Neural cell (in vitro differentiated cells): ENCODE results near the gene PHKG1. TPM values are rescaled to one million over a fixed set of nuclear protein-coding genes. Genes with fewer than 3 reads are reported as not detected.
A peak's percentile ranks its signal among the peaks of the same experiment; 100 is the strongest.
"Not testable (repeated sequence)": the region's sequence is repeated elsewhere in the genome, so short reads cannot be mapped to it uniquely, and the experiment has no call there.

Experiments
- H2AFZ ChIP-seq: fragments of 200-600, 300-800 bp; sonication (generic), shearing (Covaris generic); 2 replicates; pipeline ENCODE4 v1.6.0; 2014; ENCODE audit warnings: low read depth, mild to moderate bottlenecking, antibody characterized with exemption, low read length, moderate library complexity
- H3F3A ChIP-seq: fragments of 200-600 bp; shearing (Covaris generic); 2 replicates; pipeline ENCODE4 v1.6.1; 2016; ENCODE audit warnings: mild to moderate bottlenecking, moderate library complexity, mixed read lengths, antibody characterized with exemption, low read length; ENCODE audit not compliant: insufficient read depth, poor library complexity, severe bottlenecking
- H3K27ac ChIP-seq: fragments of 200-600, 300-800 bp; sonication (generic), shearing (Covaris generic); 2 replicates; pipeline ENCODE4 v1.5.1; 2014; ENCODE audit warnings: mild to moderate bottlenecking, low read length, moderate library complexity
- H3K27me3 ChIP-seq: fragments of 300-800, 200-600 bp; sonication (generic), shearing (Covaris generic); 2 replicates; pipeline ENCODE4 v1.6.0; 2014; ENCODE audit warnings: mild to moderate bottlenecking, low read depth, low read length, moderate library complexity; ENCODE audit not compliant: insufficient read depth
- H3K36me3 ChIP-seq: fragments of 300-800, 200-600 bp; sonication (generic), shearing (Covaris generic); 2 replicates; pipeline ENCODE4 v1.5.1; 2014; ENCODE audit warnings: mild to moderate bottlenecking, antibody characterized with exemption, low read length, moderate library complexity; ENCODE audit not compliant: insufficient read depth
- H3K4me2 ChIP-seq: fragments of 300-800, 200-600 bp; sonication (generic), shearing (Covaris generic); 2 replicates; pipeline ENCODE4 v1.6.0; 2014; ENCODE audit warnings: mild to moderate bottlenecking, low read length
- H3K4me3 ChIP-seq: fragments of 300-800, 200-600 bp; sonication (generic), shearing (Covaris generic); 2 replicates; pipeline ENCODE4 v1.5.1; 2014; ENCODE audit warnings: mild to moderate bottlenecking, low read length, moderate library complexity
- H3K79me2 ChIP-seq: fragments of 200-600 bp; shearing (Covaris generic); replicated peaks from 2 replicates; pipeline ENCODE4 v1.6.0; 2014; ENCODE audit warnings: mild to moderate bottlenecking, low read length, moderate library complexity; ENCODE audit not compliant: insufficient read depth
- H3K9ac ChIP-seq: fragments of 300-800, 200-600 bp; sonication (generic), shearing (Covaris generic); 2 replicates; pipeline ENCODE4 v1.6.1; 2016; ENCODE audit warnings: mild to moderate bottlenecking, low read length, mixed read lengths
- H3K9me2 ChIP-seq: fragments of 200-600 bp; shearing (Covaris generic); 2 replicates; pipeline ENCODE4 v1.6.1; 2016; ENCODE audit warnings: mild to moderate bottlenecking, low read length, mixed read lengths; ENCODE audit not compliant: insufficient read depth
- H3K9me3 ChIP-seq: fragments of 200-600, 300-800 bp; sonication (generic), shearing (Covaris generic); 2 replicates; pipeline ENCODE4 v1.6.1; 2016; ENCODE audit warnings: mild to moderate bottlenecking, mixed run types, low read length, moderate library complexity, mixed read lengths
- H4K20me1 ChIP-seq: fragments of 200-600 bp; shearing (Covaris generic); 2 replicates; pipeline ENCODE4 v1.6.1; 2016; ENCODE audit warnings: mild to moderate bottlenecking, mixed run types; ENCODE audit not compliant: insufficient read depth
- EP300 ChIP-seq: fragments of 450-650 bp; conservative IDR thresholded peaks from 2 replicates; pipeline ENCODE4 v1.6.1; 2014; ENCODE audit warnings: antibody characterized with exemption, mild to moderate bottlenecking, moderate library complexity; ENCODE audit not compliant: poor library complexity, severe bottlenecking
- EZH2 ChIP-seq: fragments of 200-600, 300-800 bp; shearing (Covaris generic), sonication (generic); IDR thresholded peaks from 2 replicates; pipeline ENCODE4 v1.6.1; 2014; ENCODE audit warnings: antibody characterized with exemption, low read length, borderline replicate concordance, mild to moderate bottlenecking; ENCODE audit not compliant: insufficient read depth, poor library complexity, severe bottlenecking
- MXI1 ChIP-seq: fragments of 450-650 bp; conservative IDR thresholded peaks from 2 replicates; pipeline ENCODE4 v1.6.1; 2014; ENCODE audit warnings: antibody characterized with exemption, mild to moderate bottlenecking; ENCODE audit not compliant: poor library complexity, severe bottlenecking
- POLR2AphosphoS5 ChIP-seq: IDR thresholded peaks from 2 replicates; pipeline ENCODE4 v1.6.1; 2012
- RAD21 ChIP-seq: fragments of 450-650 bp; conservative IDR thresholded peaks from 2 replicates; pipeline ENCODE4 v1.6.1; 2014; ENCODE audit warnings: antibody characterized with exemption, mild to moderate bottlenecking, moderate library complexity
- REST ChIP-seq: IDR thresholded peaks from 2 replicates; pipeline ENCODE4 v1.6.1; 2012; ENCODE audit warnings: borderline replicate concordance
- SMC3 ChIP-seq: fragments of 450-650 bp; conservative IDR thresholded peaks from 2 replicates; pipeline ENCODE4 v1.6.1; 2014; ENCODE audit warnings: antibody characterized with exemption, mild to moderate bottlenecking, moderate library complexity; ENCODE audit not compliant: poor library complexity
- TAF1 ChIP-seq: IDR thresholded peaks from 2 replicates; pipeline ENCODE4 v1.6.1; 2012; ENCODE audit warnings: low read depth
- polyA plus RNA-seq: library from polyadenylated mRNA; depleted of rRNA; stranded (reverse); fragments of >200 nt; gene quantifications from 2 replicates; pipeline ENCODE4 v1.2.3, GENCODE V29; 2014
- TF ChIP-seq, protein P1 (sequence below): fragments of 450-650 bp; IDR thresholded peaks from 2 replicates; pipeline ENCODE4 v1.5.1; 2014; ENCODE audit warnings: antibody characterized with exemption, mild to moderate bottlenecking, moderate library complexity; ENCODE audit not compliant: poor library complexity, severe bottlenecking

The PHKG1 gene
- polyA plus RNA-seq, 1 donor from 2014 or later = 2.6 TPM

- Histone ChIP-seq H3K4me2 (peak overlapping the region; percentile 96), H3K79me2 (peaks cover 29% of the 10 kb centered on the region), H3K9ac (peak overlapping the region; percentile 96), H3K27ac (peak overlapping the region; percentile 96), H3K9me3 (no peaks in the 10 kb centered on the region), H3K4me3 (peak overlapping the region; percentile 79), H3K36me3 (peaks cover 3% of the 10 kb centered on the region), H3K9me2 (no peaks in the 10 kb centered on the region), H3F3A (peaks cover 3% of the 10 kb centered on the region), H4K20me1 (no peaks in the 10 kb centered on the region), H3K27me3 (no peaks in the 10 kb centered on the region), H2AFZ (peak overlapping the region; percentile 98)
- TF ChIP-seq REST (no peak), EP300 (no peak), POLR2AphosphoS5 (no peak), TAF1 (no peak), RAD21 (no peak), EZH2 (no peak), SMC3 (no peak), MXI1 (no peak)
- TF ChIP-seq, protein P1, sequence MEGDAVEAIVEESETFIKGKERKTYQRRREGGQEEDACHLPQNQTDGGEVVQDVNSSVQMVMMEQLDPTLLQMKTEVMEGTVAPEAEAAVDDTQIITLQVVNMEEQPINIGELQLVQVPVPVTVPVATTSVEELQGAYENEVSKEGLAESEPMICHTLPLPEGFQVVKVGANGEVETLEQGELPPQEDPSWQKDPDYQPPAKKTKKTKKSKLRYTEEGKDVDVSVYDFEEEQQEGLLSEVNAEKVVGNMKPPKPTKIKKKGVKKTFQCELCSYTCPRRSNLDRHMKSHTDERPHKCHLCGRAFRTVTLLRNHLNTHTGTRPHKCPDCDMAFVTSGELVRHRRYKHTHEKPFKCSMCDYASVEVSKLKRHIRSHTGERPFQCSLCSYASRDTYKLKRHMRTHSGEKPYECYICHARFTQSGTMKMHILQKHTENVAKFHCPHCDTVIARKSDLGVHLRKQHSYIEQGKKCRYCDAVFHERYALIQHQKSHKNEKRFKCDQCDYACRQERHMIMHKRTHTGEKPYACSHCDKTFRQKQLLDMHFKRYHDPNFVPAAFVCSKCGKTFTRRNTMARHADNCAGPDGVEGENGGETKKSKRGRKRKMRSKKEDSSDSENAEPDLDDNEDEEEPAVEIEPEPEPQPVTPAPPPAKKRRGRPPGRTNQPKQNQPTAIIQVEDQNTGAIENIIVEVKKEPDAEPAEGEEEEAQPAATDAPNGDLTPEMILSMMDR = no peak
These were observed 41.8 kb downstream of the PHKG1 start for GRCh38 chr7:56051053-56051338.

- not testable (repeated sequence) for H3K9me3 ChIP-seq, H4K20me1 ChIP-seq, H3K9ac ChIP-seq, H3K4me2 ChIP-seq, H3F3A ChIP-seq, H3K9me2 ChIP-seq, H2AFZ ChIP-seq, H3K36me3 ChIP-seq, H3K27me3 ChIP-seq, H3K4me3 ChIP-seq, H3K27ac ChIP-seq
- H3K79me2 ChIP-seq = peaks cover 28% of the 10 kb centered on the region
These were observed 44.0 kb downstream of the PHKG1 start for GRCh38 chr7:56048763-56049162.

- Histone ChIP-seq H3K36me3 (no peaks in the 10 kb centered on the region), H3K4me2 (no peak overlapping the region), H4K20me1 (no peaks in the 10 kb centered on the region), H3K79me2 (peaks cover 23% of the 10 kb centered on the region), H3K9me3 (no peaks in the 10 kb centered on the region), H3K4me3 (no peak overlapping the region), H3F3A (peaks cover 3% of the 10 kb centered on the region), H3K9me2 (no peaks in the 10 kb centered on the region), H3K9ac (no peak overlapping the region), H2AFZ (no peak overlapping the region), H3K27me3 (no peaks in the 10 kb centered on the region), H3K27ac (no peak overlapping the region)
- TF ChIP-seq MXI1 = no peak
- TF ChIP-seq EP300 = no peak
- TF ChIP-seq POLR2AphosphoS5 = no peak
- TF ChIP-seq REST = no peak
- TF ChIP-seq RAD21 = no peak
- no peak for TF ChIP-seq TAF1
- TF ChIP-seq EZH2 = no peak
- TF ChIP-seq SMC3 = no peak
- TF ChIP-seq, protein P1 = no peak
These were observed 44.5 kb downstream of the PHKG1 start for GRCh38 chr7:56048245-56048644.
